SH-SY5Y (cell line): ENCODE data around the gene DMAC2L.

Experiments
- GATA2 ChIP-seq: IDR thresholded peaks from 2 replicates; pipeline ENCODE4 v1.6.1; 2011; ENCODE audit warnings: mild to moderate bottlenecking, low read depth, low read length
- GATA3 ChIP-seq: IDR thresholded peaks from 2 replicates; pipeline ENCODE4 v1.6.1; 2011; ENCODE audit warnings: low read depth, mild to moderate bottlenecking, low read length, moderate library complexity

DMAC2L gene

GRCh38 chr14:50312734-50313054 lies 570 bp downstream of the DMAC2L start:
- TF ChIP-seq GATA3 = no peak
- no peak for TF ChIP-seq GATA2

- TF ChIP-seq GATA2 (no peak), GATA3 (no peak)
Measured at GRCh38 chr14:50318031-50318626, 6.0 kb downstream of the DMAC2L start.

GRCh38 chr14:50319293-50319692 lies 7.2 kb downstream of the DMAC2L start:
- TF ChIP-seq GATA2 (no peak), GATA3 (no peak)

- TF ChIP-seq GATA2 (no peak), GATA3 (no peak)
Measured at GRCh38 chr14:50319721-50320120, 7.6 kb downstream of the DMAC2L start.

GRCh38 chr14:50320283-50320682 lies 8.2 kb downstream of the DMAC2L start:
- TF ChIP-seq GATA3 = no peak
- no peak for TF ChIP-seq GATA2

GRCh38 chr14:50321009-50321660 lies 9.0 kb downstream of the DMAC2L start:
- no peak for TF ChIP-seq GATA3
- TF ChIP-seq GATA2 = no peak

GRCh38 chr14:50331596-50331995 lies 19.5 kb downstream of the DMAC2L start:
- peak; percentile 62; the same call in 1 of the 2 replicates for TF ChIP-seq GATA2
- 0 out of 2 replicates have a peak, but pooled peaks have one; percentile 25 for TF ChIP-seq GATA3

GRCh38 chr14:50333014-50333509 lies 20.9 kb downstream of the DMAC2L start:
- no peak for TF ChIP-seq GATA2
- no peak for TF ChIP-seq GATA3

- TF ChIP-seq GATA2 (no peak), GATA3 (no peak)
Measured at GRCh38 chr14:50334211-50334610, 22.1 kb downstream of the DMAC2L start.

- TF ChIP-seq GATA2 (no peak), GATA3 (no peak)
Measured at GRCh38 chr14:50335389-50335788, 23.3 kb downstream of the DMAC2L start.

GRCh38 chr14:50335989-50336824 lies 24.1 kb downstream of the DMAC2L start:
- TF ChIP-seq GATA3 = no peak
- TF ChIP-seq GATA2 = peak; percentile 46

GRCh38 chr14:50338587-50338986 lies 26.5 kb downstream of the DMAC2L start:
- TF ChIP-seq GATA3 (no peak), GATA2 (no peak)

GRCh38 chr14:50339178-50339804 lies 27.2 kb downstream of the DMAC2L start:
- TF ChIP-seq GATA3 (no peak), GATA2 (no peak)

GRCh38 chr14:50340045-50340444 lies 27.9 kb downstream of the DMAC2L start:
- TF ChIP-seq GATA3 = no peak
- no peak for TF ChIP-seq GATA2
